Mesothelial cell of epicardium (in vitro differentiated cells): ENCODE results near the gene NAV2. TPM values are rescaled to one million over a fixed set of nuclear protein-coding genes. Genes with fewer than 3 reads are reported as not detected.

Experiments
- DNase-seq, 2 experiments: peaks; one replicate each; pipeline ENCODE4 v3.0.0; 2021; ENCODE audit warnings: low spot score in 2 of 2; ENCODE audit not compliant: unreplicated experiment in 2 of 2
- H3K27ac Mint-ChIP-seq: 2 replicates; pipeline ENCODE4 v1.8.0; 2021; ENCODE audit warnings: mixed read lengths
- H3K27me3 Mint-ChIP-seq: 2 replicates; pipeline ENCODE4 v1.8.0; 2021; ENCODE audit warnings: low read depth, mixed read lengths
- H3K36me3 Mint-ChIP-seq: 2 replicates; pipeline ENCODE4 v1.8.0; 2021; ENCODE audit warnings: mixed read lengths
- H3K4me1 Mint-ChIP-seq: 2 replicates; pipeline ENCODE4 v1.8.0; 2021; ENCODE audit warnings: mixed read lengths
- H3K4me3 Mint-ChIP-seq: 2 replicates; pipeline ENCODE4 v1.8.0; 2021; ENCODE audit warnings: mild to moderate bottlenecking, moderate library complexity, mixed read lengths
- H3K9me3 Mint-ChIP-seq: 2 replicates; pipeline ENCODE4 v1.8.0; 2021; ENCODE audit warnings: mixed read lengths
- CTCF ChIP-seq: fragments of 200-600 bp; sonication (generic); IDR thresholded peaks from one replicate; pipeline ENCODE4 v1.5.0; 2021; ENCODE audit warnings: antibody characterized with exemption; ENCODE audit not compliant: unreplicated experiment
- total RNA-seq: library from RNA; stranded (reverse); gene quantifications from 3 replicates; pipeline ENCODE4 v1.2.1, GENCODE V29; 2021

Gene NAV2
- total RNA-seq, 1 donor from 2014 or later, result 69.8 TPM

GRCh38 chr11:20132667-20133039, 420.0 kb downstream of the NAV2 start:
- Mint-ChIP-seq H3K4me3 (peak overlapping the region; percentile 70), H3K36me3 (no peaks in the 10 kb centered on the region), H3K4me1 (peaks cover 3% of the 10 kb centered on the region), H3K27ac (no peak overlapping the region), H3K27me3 (peaks cover 3% of the 10 kb centered on the region), H3K9me3 (no peaks in the 10 kb centered on the region)
- no peak for TF ChIP-seq CTCF
- DNase-seq, result no peak

- Mint-ChIP-seq H3K27me3 (peaks cover 19% of the 10 kb centered on the region), H3K4me1 (peaks cover 3% of the 10 kb centered on the region), H3K4me3 (no peak overlapping the region), H3K9me3 (no peaks in the 10 kb centered on the region), H3K27ac (no peak overlapping the region), H3K36me3 (no peaks in the 10 kb centered on the region)
- no peak for DNase-seq
- TF ChIP-seq CTCF, result no peak
Observed at GRCh38 chr11:20134991-20135736, 422.5 kb downstream of the NAV2 start.

DNA sequence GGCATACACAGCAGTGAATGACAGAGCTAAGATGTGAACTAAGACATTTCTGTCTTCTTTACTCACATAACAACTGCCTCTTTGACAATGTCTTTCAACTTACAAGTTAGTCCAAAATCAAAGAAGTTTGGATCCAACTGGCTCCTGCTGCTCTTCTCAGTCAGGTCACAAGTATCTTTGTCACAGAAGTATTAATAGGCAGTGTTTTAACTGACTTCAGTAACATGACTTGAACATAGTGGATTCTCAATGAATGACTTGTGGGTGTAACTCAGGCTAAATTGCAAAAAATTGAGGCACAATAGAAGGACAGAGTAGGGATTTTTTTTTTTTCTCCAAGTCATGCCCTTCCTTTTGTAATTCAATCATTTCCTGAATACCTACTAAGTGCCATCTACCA, 425.0 kb downstream of the NAV2 start:
- DNase-seq, result no peak
- peaks cover 6% of the 10 kb centered on the region for H3K9me3 Mint-ChIP-seq
- H3K27ac Mint-ChIP-seq, result no peak overlapping the region
- no peaks in the 10 kb centered on the region for H3K4me1 Mint-ChIP-seq
- no peak for TF ChIP-seq CTCF
- H3K27me3 Mint-ChIP-seq, result peaks cover 32% of the 10 kb centered on the region
- H3K36me3 Mint-ChIP-seq, result no peaks in the 10 kb centered on the region
- H3K4me3 Mint-ChIP-seq, result no peak overlapping the region

DNA sequence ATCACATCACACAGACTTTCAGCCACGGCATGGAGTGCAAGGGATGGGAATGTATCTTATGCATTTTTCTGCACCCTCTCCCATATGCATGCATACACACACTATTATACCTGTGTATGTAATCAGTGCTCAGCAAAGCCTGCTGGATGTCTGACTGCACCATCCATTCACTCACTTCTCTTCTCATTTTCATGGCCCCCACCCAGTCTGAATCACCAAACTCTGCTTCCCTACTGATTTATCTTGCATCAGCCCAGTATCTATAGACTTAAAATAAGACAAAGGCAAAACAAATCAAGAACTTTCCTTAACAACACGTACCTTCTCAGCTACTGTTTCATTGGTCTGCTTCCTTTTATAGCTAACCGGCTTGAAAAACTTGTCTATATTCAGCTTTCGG, 426.1 kb downstream of the NAV2 start:
- no peak for TF ChIP-seq CTCF
- Mint-ChIP-seq H3K9me3 (peaks cover 6% of the 10 kb centered on the region), H3K36me3 (no peaks in the 10 kb centered on the region), H3K27me3 (peaks cover 36% of the 10 kb centered on the region), H3K4me1 (no peaks in the 10 kb centered on the region), H3K4me3 (no peak overlapping the region), H3K27ac (no peak overlapping the region)
- DNase-seq, result no peak

GRCh38 chr11:20154381-20154780, 441.7 kb downstream of the NAV2 start:
- Mint-ChIP-seq H3K27ac (no peak overlapping the region), H3K36me3 (no peaks in the 10 kb centered on the region), H3K4me1 (peaks cover 8% of the 10 kb centered on the region), H3K27me3 (peaks cover 77% of the 10 kb centered on the region), H3K4me3 (no peak overlapping the region), H3K9me3 (no peaks in the 10 kb centered on the region)
- DNase-seq, result no peak
- no peak for TF ChIP-seq CTCF
